Hepatocyte (in vitro differentiated cells): Measurements from ENCODE around the gene C5orf63.

Source experiments
- EZH2 ChIP-seq: fragments of 200-600 bp; sonication (generic); IDR thresholded peaks from 2 replicates; pipeline ENCODE4 v1.6.1; 2016; ENCODE audit warnings: antibody characterized with exemption, mild to moderate bottlenecking, borderline replicate concordance
- TF ChIP-seq, protein P1 (sequence below): fragments of 200-600 bp; sonication (generic); IDR thresholded peaks from 2 replicates; pipeline ENCODE4 v1.5.1; 2016; ENCODE audit warnings: antibody characterized with exemption, mild to moderate bottlenecking; ENCODE audit not compliant: poor library complexity

GRCh38 chr5:127079994-127080491, 6.7 kb upstream of the C5orf63 start:
- TF ChIP-seq, protein P1, sequence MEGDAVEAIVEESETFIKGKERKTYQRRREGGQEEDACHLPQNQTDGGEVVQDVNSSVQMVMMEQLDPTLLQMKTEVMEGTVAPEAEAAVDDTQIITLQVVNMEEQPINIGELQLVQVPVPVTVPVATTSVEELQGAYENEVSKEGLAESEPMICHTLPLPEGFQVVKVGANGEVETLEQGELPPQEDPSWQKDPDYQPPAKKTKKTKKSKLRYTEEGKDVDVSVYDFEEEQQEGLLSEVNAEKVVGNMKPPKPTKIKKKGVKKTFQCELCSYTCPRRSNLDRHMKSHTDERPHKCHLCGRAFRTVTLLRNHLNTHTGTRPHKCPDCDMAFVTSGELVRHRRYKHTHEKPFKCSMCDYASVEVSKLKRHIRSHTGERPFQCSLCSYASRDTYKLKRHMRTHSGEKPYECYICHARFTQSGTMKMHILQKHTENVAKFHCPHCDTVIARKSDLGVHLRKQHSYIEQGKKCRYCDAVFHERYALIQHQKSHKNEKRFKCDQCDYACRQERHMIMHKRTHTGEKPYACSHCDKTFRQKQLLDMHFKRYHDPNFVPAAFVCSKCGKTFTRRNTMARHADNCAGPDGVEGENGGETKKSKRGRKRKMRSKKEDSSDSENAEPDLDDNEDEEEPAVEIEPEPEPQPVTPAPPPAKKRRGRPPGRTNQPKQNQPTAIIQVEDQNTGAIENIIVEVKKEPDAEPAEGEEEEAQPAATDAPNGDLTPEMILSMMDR, result no peak
- TF ChIP-seq EZH2, result no peak
